Endothelial cell (in vitro differentiated cells): Measurements from ENCODE around the gene ZNF559. TPM values are rescaled to one million over a fixed set of nuclear protein-coding genes. Genes with fewer than 3 reads are reported as not detected.

Experiments
- DNase-seq: peaks from one replicate; pipeline ENCODE4 v3.0.0; 2021; ENCODE audit warnings: low spot score
- H3K27ac Mint-ChIP-seq: one replicate; pipeline ENCODE4 v1.8.0; 2021; ENCODE audit warnings: mixed read lengths, inconsistent platforms; ENCODE audit not compliant: unreplicated experiment
- H3K27me3 Mint-ChIP-seq: one replicate; pipeline ENCODE4 v1.8.0; 2021; ENCODE audit warnings: mild to moderate bottlenecking, moderate library complexity, mixed read lengths, inconsistent platforms; ENCODE audit not compliant: unreplicated experiment
- H3K36me3 Mint-ChIP-seq: one replicate; pipeline ENCODE4 v1.8.0; 2021; ENCODE audit warnings: mild to moderate bottlenecking, low read depth, mixed read lengths, inconsistent platforms; ENCODE audit not compliant: unreplicated experiment
- H3K4me1 Mint-ChIP-seq: one replicate; pipeline ENCODE4 v1.8.0; 2021; ENCODE audit warnings: mild to moderate bottlenecking, mixed read lengths, inconsistent platforms; ENCODE audit not compliant: unreplicated experiment
- H3K4me3 Mint-ChIP-seq: one replicate; pipeline ENCODE4 v1.8.0; 2021; ENCODE audit warnings: mild to moderate bottlenecking, mixed read lengths, inconsistent platforms; ENCODE audit not compliant: unreplicated experiment
- H3K9me3 Mint-ChIP-seq: one replicate; pipeline ENCODE4 v1.8.0; 2021; ENCODE audit warnings: mixed read lengths, inconsistent platforms; ENCODE audit not compliant: unreplicated experiment
- CTCF ChIP-seq: fragments of 200-600 bp; sonication (generic); IDR thresholded peaks from one replicate; pipeline ENCODE4 v1.5.0; 2021; ENCODE audit warnings: antibody characterized with exemption; ENCODE audit not compliant: unreplicated experiment
- total RNA-seq: library from RNA; stranded (reverse); fragmentation: NEBNext Ultra II Directional; extraction: Animal tissue kit (Norgen Biotek cat#: 25700); gene quantifications from one replicate; pipeline ENCODE4 v1.2.1, GENCODE V29; 2021; ENCODE audit not compliant: unreplicated experiment

ZNF559 gene
- total RNA-seq, 1 donor from 2014 or later = 6.8 TPM

GRCh38 chr19:9381361-9381785 is 57.4 kb downstream of the ZNF559 start:
- DNase-seq = no peak
- Mint-ChIP-seq H3K9me3 (peaks cover 52% of the 10 kb centered on the region), H3K27me3 (no peaks in the 10 kb centered on the region), H3K4me3 (peak overlapping the region; percentile 19), H3K27ac (no peak overlapping the region), H3K4me1 (no peaks in the 10 kb centered on the region), H3K36me3 (peaks cover 51% of the 10 kb centered on the region)
- no peak for TF ChIP-seq CTCF

Other genes with a start within 250 kb of the ZNF559 start
- gene OR1M1, start 237.1 kb upstream of the ZNF559 start, total RNA-seq = not detected
- gene OR7G2, start 216.7 kb upstream of the ZNF559 start, total RNA-seq = not detected
- not detected for gene OR7G1, start 208.4 kb upstream of the ZNF559 start, total RNA-seq
- gene OR7G3, start 197.2 kb upstream of the ZNF559 start, total RNA-seq = not detected
- gene ZNF317, start 183.8 kb upstream of the ZNF559 start, total RNA-seq = 27.1 TPM
- not detected for gene OR7D2, start 145.2 kb upstream of the ZNF559 start, total RNA-seq
- gene OR7D4, start 104.6 kb upstream of the ZNF559 start, total RNA-seq = not detected
- gene OR7E24, start 73.2 kb upstream of the ZNF559 start, total RNA-seq = not detected
- gene ZNF699, start 14.3 kb upstream of the ZNF559 start, total RNA-seq = 3.9 TPM
- 1.1 TPM for gene ZNF177, start 38.8 kb downstream of the ZNF559 start, total RNA-seq
- 20.9 TPM for gene ZNF266, start 111.4 kb downstream of the ZNF559 start, total RNA-seq
- gene ZNF560, start 174.4 kb downstream of the ZNF559 start, total RNA-seq = not detected
- gene ZNF426, start 214.5 kb downstream of the ZNF559 start, total RNA-seq = 31.1 TPM